Upper lobe of left lung (tissue), 6 donors: ENCODE data around the gene DNHD1. TPM values are rescaled to one million over a fixed set of nuclear protein-coding genes. Genes with fewer than 3 reads are reported as not detected.

Experiments used
- ATAC-seq, 2 donors: fragments of 200-7000 bp; cut with Tn5 transposase; one replicate each; pipeline ENCODE4 v1.9.1; 2022; ENCODE audit warnings: mild to moderate bottlenecking in 2 of 2, moderate library complexity in 2 of 2; ENCODE audit not compliant: low FRiP score in 2 of 2
- DNase-seq, 2 donors: peaks; one replicate each; pipeline ENCODE4 v3.0.0-alpha.2; 2019 to 2020
- H3K27ac ChIP-seq, 4 donors: fragments of 200-600 bp; sonication (generic); one replicate each; pipeline ENCODE4 v1.5.1; 2016 to 2019
- H3K27me3 ChIP-seq, 4 donors: fragments of 200-600 bp; sonication (generic); one replicate each; pipeline ENCODE4 v1.5.1; 2017 to 2019
- H3K36me3 ChIP-seq, 4 donors: fragments of 200-600 bp; sonication (generic); one replicate each; pipeline ENCODE4 v1.5.1; 2016 to 2019
- H3K4me1 ChIP-seq, 4 donors: fragments of 200-600 bp; sonication (generic); one replicate each; pipeline ENCODE4 v1.5.1; 2018 to 2019
- H3K4me3 ChIP-seq, 4 donors: fragments of 200-600 bp; sonication (generic); one replicate each; pipeline ENCODE4 v1.5.1; 2017 to 2019; ENCODE audit warnings: mild to moderate bottlenecking in 2 of 4, moderate library complexity in 1 of 4
- H3K9me3 ChIP-seq, 4 donors: fragments of 200-600 bp; sonication (generic); one replicate each; pipeline ENCODE4 v1.5.1; 2018 to 2019
- EP300 ChIP-seq, 4 donors: sonication (generic); formaldehyde crosslinking; IDR thresholded peaks; one replicate each; pipeline ENCODE4 v1.5.1; 2017; ENCODE audit warnings: antibody characterized with exemption in 4 of 4, control low read depth in 2 of 4
- POLR2A ChIP-seq, 4 donors: fragments of 450-650 bp; IDR thresholded peaks; one replicate each; pipeline ENCODE4 v1.5.1; 2016 to 2017; ENCODE audit warnings: antibody characterized with exemption in 4 of 4, mild to moderate bottlenecking in 2 of 4
- POLR2AphosphoS5 ChIP-seq, 2 donors: sonication (generic); formaldehyde crosslinking; IDR thresholded peaks; one replicate each; pipeline ENCODE4 v1.5.1; 2017; ENCODE audit warnings: antibody characterized with exemption in 2 of 2
- WGBS, 2 donors: methylation state at CpG; one replicate each; pipeline ENCODE4 v1.1.5; 2017 to 2018; 5-methylcytosine and 5-hydroxymethylcytosine counted together
- total RNA-seq, 6 donors: library from RNA; depleted of rRNA in 4 of 6; stranded (reverse); fragments of >200 nt in 4 of 6; gene quantifications; one replicate each; pipeline versions ENCODE4 v1.1.0 to v1.2.1, GENCODE V29; 2016 to 2021
- TF ChIP-seq, protein P1 (sequence below), 6 experiments: fragments of 450-650 bp in 4 of 6; fragments of 200-600 bp in 2 of 6; sonication (generic) in 2 of 6; IDR thresholded peaks; one replicate each; pipeline ENCODE4 v1.5.1; 2016 to 2019; ENCODE audit warnings: antibody characterized with exemption in 6 of 6
- donor health status: DM: no; HTN: no; CAD: no; lungs with moderate emphysema.
- donor health status: DM: no; HTN: yes; CAD: no; lungs with severe emphysema.

Gene DNHD1
- total RNA-seq, 6 donors from 2014 or later: 10.5 to 79.6 (median 21.6) TPM

DNA sequence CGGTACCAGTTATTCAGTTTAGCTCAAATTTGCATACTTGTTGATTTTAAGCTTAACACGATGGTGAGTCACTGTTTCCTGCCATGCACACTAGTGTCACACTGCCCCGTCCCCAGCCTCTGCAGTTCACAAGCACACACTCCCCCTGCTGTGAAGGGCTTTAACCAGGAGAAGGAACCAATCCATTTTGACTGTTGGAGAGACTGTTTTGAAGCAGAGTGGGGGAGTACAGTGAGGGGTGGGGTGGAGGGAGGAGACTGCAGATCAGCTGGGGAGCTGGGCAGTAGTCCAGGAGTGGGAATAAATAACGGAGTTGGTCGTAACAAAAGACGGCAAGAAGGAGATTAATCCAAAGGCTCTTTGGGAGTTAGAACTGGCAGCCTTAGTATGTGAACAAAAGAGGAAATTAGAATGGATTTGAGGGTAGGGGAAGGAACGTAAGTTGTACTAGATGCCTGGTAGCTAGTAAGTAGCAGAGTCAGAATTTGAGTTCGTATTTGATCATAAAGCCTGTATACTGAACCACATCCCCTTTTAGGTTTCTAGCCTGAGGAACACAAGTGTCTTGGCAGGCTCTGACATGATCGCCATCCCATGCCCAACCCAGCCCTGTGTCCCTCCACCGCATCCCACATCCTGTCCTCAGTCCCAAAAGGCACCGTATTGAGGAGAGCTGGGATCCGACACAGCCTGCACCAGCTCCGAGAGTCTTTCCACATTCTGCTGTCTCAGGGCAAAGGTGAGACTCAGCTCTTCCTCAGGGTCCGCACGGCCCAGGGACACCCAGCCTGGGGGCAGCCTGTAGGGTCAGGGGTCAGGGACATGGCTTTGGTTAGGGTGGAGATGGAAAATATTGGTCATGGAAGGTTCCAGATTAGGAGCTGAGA, 121.3 kb downstream of the DNHD1 start:
- Histone ChIP-seq H3K27me3 (no peaks in the 10 kb centered on the region), H3K36me3 (peaks cover 0 to 31% (median 16%) of the 10 kb centered on the region in 4 donors), H3K4me3 (peak overlapping the region; percentile 68 to 88 (median 78)), H3K9me3 (no peaks in the 10 kb centered on the region), H3K27ac (peak overlapping the region; percentile 88 to 97 (median 94)), H3K4me1 (peaks cover 17 to 32% (median 28%) of the 10 kb centered on the region in 4 donors)
- DNase-seq (peak in 1 of 2 donors; percentile 80), ATAC-seq (peak; percentile 35 to 54)
- TF ChIP-seq POLR2AphosphoS5 (IDR thresholded peaks at IDR 0.05) (peak; percentile 38 to 81), POLR2A (IDR thresholded peaks at IDR 0.05) (peak in 1 of 4 donors; percentile 53), EP300 (IDR thresholded peaks at IDR 0.05) (no peak)
- TF ChIP-seq, protein P1, sequence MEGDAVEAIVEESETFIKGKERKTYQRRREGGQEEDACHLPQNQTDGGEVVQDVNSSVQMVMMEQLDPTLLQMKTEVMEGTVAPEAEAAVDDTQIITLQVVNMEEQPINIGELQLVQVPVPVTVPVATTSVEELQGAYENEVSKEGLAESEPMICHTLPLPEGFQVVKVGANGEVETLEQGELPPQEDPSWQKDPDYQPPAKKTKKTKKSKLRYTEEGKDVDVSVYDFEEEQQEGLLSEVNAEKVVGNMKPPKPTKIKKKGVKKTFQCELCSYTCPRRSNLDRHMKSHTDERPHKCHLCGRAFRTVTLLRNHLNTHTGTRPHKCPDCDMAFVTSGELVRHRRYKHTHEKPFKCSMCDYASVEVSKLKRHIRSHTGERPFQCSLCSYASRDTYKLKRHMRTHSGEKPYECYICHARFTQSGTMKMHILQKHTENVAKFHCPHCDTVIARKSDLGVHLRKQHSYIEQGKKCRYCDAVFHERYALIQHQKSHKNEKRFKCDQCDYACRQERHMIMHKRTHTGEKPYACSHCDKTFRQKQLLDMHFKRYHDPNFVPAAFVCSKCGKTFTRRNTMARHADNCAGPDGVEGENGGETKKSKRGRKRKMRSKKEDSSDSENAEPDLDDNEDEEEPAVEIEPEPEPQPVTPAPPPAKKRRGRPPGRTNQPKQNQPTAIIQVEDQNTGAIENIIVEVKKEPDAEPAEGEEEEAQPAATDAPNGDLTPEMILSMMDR (IDR thresholded peaks at IDR 0.05): no peak
- 9 to 12% methylated on average over 13 to 15 of the region's 15 CpGs for WGBS, 2 donors

DNA sequence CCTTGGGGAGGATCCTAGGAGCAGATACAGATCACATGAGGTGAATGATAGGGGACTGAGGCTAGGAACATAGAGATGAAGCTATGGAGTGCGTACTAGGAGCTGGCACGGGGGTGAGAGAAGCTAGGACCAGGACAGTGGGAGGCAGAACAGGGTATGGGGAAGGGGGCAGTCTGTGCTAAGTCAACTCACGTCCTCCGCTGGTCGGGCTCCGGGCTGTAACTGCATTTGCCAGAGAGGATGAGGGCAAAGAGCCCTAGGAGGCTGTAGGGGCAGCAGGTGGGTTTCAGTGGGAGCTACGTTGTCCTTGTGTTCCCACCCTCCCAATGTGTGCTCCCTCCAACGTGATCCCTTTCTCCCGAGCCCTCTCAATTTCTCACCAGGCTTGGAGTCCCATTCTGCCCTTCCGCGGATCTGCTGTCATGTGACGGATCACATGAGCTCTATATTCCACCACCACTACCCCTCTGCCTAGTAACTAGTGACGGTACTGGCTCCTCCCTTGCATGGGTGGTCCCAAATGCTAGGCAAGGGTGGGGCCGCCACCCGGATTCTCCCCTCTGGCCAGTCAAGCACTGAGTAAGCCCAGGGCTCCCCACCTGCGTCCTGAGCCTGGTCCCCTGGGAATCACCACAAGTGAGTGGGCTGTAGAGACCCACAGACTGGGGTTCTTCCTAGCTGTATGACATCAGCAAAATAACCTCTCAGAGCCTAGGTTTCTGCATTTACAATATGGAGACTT, 122.1 kb downstream of the DNHD1 start, which contains the start of gene TPP1:
Gene TPP1 (minus strand): TSS at position 419 of the 742 bp plus-strand sequence. CDS start 22 bp downstream, at position 397.
- peak; percentile 92 to 96 for TF ChIP-seq POLR2AphosphoS5 (IDR thresholded peaks at IDR 0.05)
- TF ChIP-seq POLR2A (IDR thresholded peaks at IDR 0.05): peak in 3 of 4 donors; percentile 42 to 94 (median 94)
- peak in 1 of 4 donors; percentile 62 for TF ChIP-seq EP300 (IDR thresholded peaks at IDR 0.05)
- TF ChIP-seq, protein P1 (IDR thresholded peaks at IDR 0.05): peak in 1 of 6 experiments; percentile 9
- peak; percentile 94 to 96 for ATAC-seq
- 0% methylated on average over 16 of the region's 16 CpGs for WGBS, 2 donors
- Histone ChIP-seq H3K4me3 (peak within 1 kb of the TSS; percentile 68 to 88 (median 78)), H3K27ac (peak within 1 kb of the TSS; percentile 88 to 97 (median 94)), H3K4me1 (peaks cover 17 to 28% (median 26%) of the 10 kb centered on the region in 4 donors), H3K36me3 (peaks cover 0 to 39% (median 16%) of the 10 kb centered on the region in 4 donors), H3K9me3 (no peaks in the 10 kb centered on the region), H3K27me3 (no peaks in the 10 kb centered on the region)
- peak; percentile 60 to 97 for DNase-seq

DNA sequence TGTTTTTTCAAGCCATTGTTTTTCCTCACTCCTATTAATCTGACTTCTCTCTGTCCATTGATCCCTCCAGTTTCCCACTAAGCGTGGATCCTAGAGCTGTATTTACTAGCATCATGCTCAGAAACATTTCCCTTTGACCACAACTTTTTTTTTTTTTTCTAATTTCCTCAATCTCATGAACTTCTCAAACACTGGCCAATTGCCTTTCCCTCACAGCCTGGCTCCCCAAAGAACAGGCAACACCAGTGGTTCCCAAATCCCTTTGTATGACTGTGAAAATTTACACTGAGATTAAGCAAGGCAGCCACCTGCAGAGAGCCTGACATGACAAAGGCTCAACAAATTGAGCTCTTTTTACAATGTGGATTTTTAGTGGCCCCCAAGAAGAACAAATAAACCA, 123.6 kb downstream of the DNHD1 start:
- peaks cover 0 to 40% (median 14%) of the 10 kb centered on the region in 4 donors for H3K36me3 ChIP-seq
- no peak for ATAC-seq

More for the DNA sequence above, 123.6 kb downstream of the DNHD1 start:
- no peaks in the 10 kb centered on the region for H3K9me3 ChIP-seq
- H3K27ac ChIP-seq: no peak overlapping the region
- WGBS, 2 donors: 72 to 80% methylated on average over 1 of the region's 1 CpG
- H3K27me3 ChIP-seq: no peaks in the 10 kb centered on the region
- TF ChIP-seq POLR2AphosphoS5 (IDR thresholded peaks at IDR 0.05) (no peak), EP300 (IDR thresholded peaks at IDR 0.05) (no peak), POLR2A (IDR thresholded peaks at IDR 0.05) (no peak)
- TF ChIP-seq, protein P1 (IDR thresholded peaks at IDR 0.05): no peak
- DNase-seq: no peak
- H3K4me1 ChIP-seq: peaks cover 17 to 28% (median 26%) of the 10 kb centered on the region in 4 donors
- no peak overlapping the region for H3K4me3 ChIP-seq

Other genes starting within 250 kb of the DNHD1 start
- gene CCKBR, start 237.4 kb upstream of the DNHD1 start, total RNA-seq: not detected
- 100 to 1,000 TPM in 2 of 6 donors, 10 to 100 TPM in 4; 45.1 to 173 (median 65.8) TPM for gene CAVIN3, start 176.8 kb upstream of the DNHD1 start, total RNA-seq
- 10 to 100 TPM; 25.3 to 62.9 (median 53.9) TPM for gene SMPD1, start 106.8 kb upstream of the DNHD1 start, total RNA-seq
- gene APBB1, start 78.2 kb upstream of the DNHD1 start, total RNA-seq: 10 to 100 TPM; 30.4 to 66.8 (median 40.0) TPM
- gene HPX, start 56.3 kb upstream of the DNHD1 start, total RNA-seq: 1 to 10 TPM in 5 of 6 donors, under 1 TPM in 1; 0.67 to 3.6 (median 2.6) TPM
- 10 to 100 TPM; 21.4 to 63.9 (median 28.7) TPM for gene TRIM3, start 23.3 kb upstream of the DNHD1 start, total RNA-seq
- gene ARFIP2, start 15.9 kb upstream of the DNHD1 start, total RNA-seq: 10 to 100 TPM; 41.7 to 80.7 (median 54.6) TPM
- gene TIMM10B, start 15.8 kb upstream of the DNHD1 start, total RNA-seq: 10 to 100 TPM; 21.0 to 53.0 (median 42.6) TPM
- 10 to 100 TPM; 13.4 to 25.2 (median 22.1) TPM for gene RRP8, start 106.3 kb downstream of the DNHD1 start, total RNA-seq
- 100 to 1,000 TPM; 130 to 191 (median 146) TPM for gene ILK, start 106.5 kb downstream of the DNHD1 start, total RNA-seq
- 100 to 1,000 TPM in 3 of 6 donors, 10 to 100 TPM in 3; 60.8 to 153 (median 96.5) TPM for gene TAF10, start 114.9 kb downstream of the DNHD1 start, total RNA-seq
- gene TPP1, start 122.1 kb downstream of the DNHD1 start, total RNA-seq: 100 to 1,000 TPM in 4 of 6 donors, 10 to 100 TPM in 2; 71.6 to 240 (median 145) TPM
- gene DCHS1, start 158.5 kb downstream of the DNHD1 start, total RNA-seq: 10 to 100 TPM in 4 of 6 donors, 1 to 10 TPM in 2; 9.2 to 32.2 (median 12.8) TPM
- 10 to 100 TPM; 12.6 to 49.2 (median 22.8) TPM for gene MRPL17, start 186.1 kb downstream of the DNHD1 start, total RNA-seq